Ovary (tissue), 9 donors: ENCODE measurements around the gene KLHL41. TPM values are rescaled to one million over a fixed set of nuclear protein-coding genes. Genes with fewer than 3 reads are reported as not detected.

Source experiments
- DNase-seq, 5 donors: peaks; one replicate each; pipeline ENCODE4 v3.0.0-alpha.2; 2019 to 2020
- H3K27ac ChIP-seq, 2 donors: fragments of 200-600 bp; one replicate each; pipeline versions ENCODE4 v1.5.1 to v1.8.0; 2019 to 2022
- H3K27me3 ChIP-seq: fragments of 200-600 bp; one replicate; pipeline ENCODE4 v1.8.0; 2022
- H3K36me3 ChIP-seq: fragments of 200-600 bp; sonication (generic); one replicate; pipeline ENCODE4 v1.5.1; 2019
- H3K4me1 ChIP-seq: one replicate; pipeline ENCODE4 v1.8.1; 2013; ENCODE audit warnings: mild to moderate bottlenecking, moderate library complexity; ENCODE audit not compliant: insufficient read depth
- H3K4me3 ChIP-seq: fragments of 200-600 bp; sonication (generic); one replicate; pipeline ENCODE4 v1.5.1; 2017
- H3K9me3 ChIP-seq, 2 donors: fragments of 200-600 bp in 1 of 2; sonication (generic) in 1 of 2; one replicate each; pipeline versions ENCODE4 v1.5.1 to v1.8.1; 2013 to 2019; ENCODE audit warnings: mild to moderate bottlenecking in 1 of 2, moderate library complexity in 1 of 2
- EP300 ChIP-seq: sonication (generic); formaldehyde crosslinking; IDR thresholded peaks from one replicate; pipeline ENCODE4 v1.6.1; 2017; ENCODE audit warnings: antibody characterized with exemption
- POLR2A ChIP-seq: fragments of 450-650 bp; IDR thresholded peaks from one replicate; pipeline ENCODE4 v1.6.1; 2017; ENCODE audit warnings: antibody characterized with exemption, mild to moderate bottlenecking, moderate library complexity
- WGBS, 3 donors: extraction: QIAGEN DNeasy Blood & Tissue Kit in 1 of 3; methylation state at CpG; one replicate each; pipeline versions ENCODE4 v1.1.5 to v1.1.7; 2013 to 2017; 5-methylcytosine and 5-hydroxymethylcytosine counted together
- intact Hi-C, 4 donors: fragments of 100-400 bp; cut with DNase I; formaldehyde crosslinking; loops; one replicate each; pipeline versions ENCODE4 v1.11.0 to v1.15.1; 2022 to 2023
- polyA plus RNA-seq, 2 donors: library from polyadenylated mRNA; stranded (reverse); fragments of 200-250 nt in 1 of 2; fragments of 350-450 nt in 1 of 2; fragmentation: Illumina TruSeq in 1 of 2; extraction: RNeasy Lipid Tissue Mini Kit (QIAGEN cat#74804) in 1 of 2; gene quantifications; one replicate each; pipeline ENCODE4 v1.2.3, GENCODE V29; 2013 to 2014
- total RNA-seq, 7 donors: library from RNA; depleted of rRNA in 2 of 7; stranded (reverse); fragments of >200 nt in 2 of 7; fragmentation: NEBNext Ultra II Directional in 3 of 7; extraction: Animal tissue kit (Norgen Biotek cat#: 25700) in 3 of 7; gene quantifications; one replicate each; pipeline versions ENCODE4 v1.1.0 to v1.2.4, GENCODE V29; 2016 to 2023
- TF ChIP-seq, protein P1 (sequence below), 3 donors: fragments of 450-650 bp in 2 of 3; fragments of 200-600 bp in 1 of 3; IDR thresholded peaks; one replicate each; pipeline versions ENCODE4 v1.5.1 to v1.8.0; 2016 to 2022; ENCODE audit warnings: antibody characterized with exemption in 3 of 3, mild to moderate bottlenecking in 1 of 3
- donor health status: DM: no; HTN: no; CAD: no; lungs with moderate emphysema.
- donor health status: DM: no; HTN: no; CAD: no.
- donor health status: Bipolar disorder and iron deficiency.
- donor health status: DM: yes; HTN: yes; CAD: no.
- donor health status: DM: no; HTN: no; CAD: no.
- donor health status: DM: yes; HTN: yes; CAD: no.

Gene KLHL41
- total and polyA plus RNA-seq, 9 donors, result 0.67 to 1.4 (median 1.2) TPM

DNA sequence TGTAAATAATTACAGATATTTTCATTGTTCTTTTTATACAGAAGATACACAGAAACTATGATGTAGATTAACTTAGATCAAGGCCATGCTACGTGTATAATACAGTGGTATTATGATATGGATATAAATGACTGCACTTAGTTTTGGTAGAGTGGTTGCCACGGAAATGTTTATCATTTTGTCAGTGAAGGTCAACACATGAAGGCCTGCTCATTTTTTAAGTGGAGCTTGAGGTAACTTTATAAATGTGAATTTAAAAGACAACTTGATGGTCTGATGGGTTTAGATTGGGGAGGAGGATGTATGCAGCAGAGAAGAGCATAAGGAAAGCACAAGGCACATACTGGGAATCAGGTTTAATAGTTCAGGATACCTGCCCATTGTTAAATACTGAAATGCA, 44.6 kb upstream of the KLHL41 start:
- Histone ChIP-seq H3K4me1 (peaks cover 2% of the 10 kb centered on the region), H3K4me3 (no peak overlapping the region), H3K9me3 (no peaks in the 10 kb centered on the region), H3K27ac (no peak overlapping the region), H3K27me3 (no peaks in the 10 kb centered on the region), H3K36me3 (no peaks in the 10 kb centered on the region)
- TF ChIP-seq, protein P1, sequence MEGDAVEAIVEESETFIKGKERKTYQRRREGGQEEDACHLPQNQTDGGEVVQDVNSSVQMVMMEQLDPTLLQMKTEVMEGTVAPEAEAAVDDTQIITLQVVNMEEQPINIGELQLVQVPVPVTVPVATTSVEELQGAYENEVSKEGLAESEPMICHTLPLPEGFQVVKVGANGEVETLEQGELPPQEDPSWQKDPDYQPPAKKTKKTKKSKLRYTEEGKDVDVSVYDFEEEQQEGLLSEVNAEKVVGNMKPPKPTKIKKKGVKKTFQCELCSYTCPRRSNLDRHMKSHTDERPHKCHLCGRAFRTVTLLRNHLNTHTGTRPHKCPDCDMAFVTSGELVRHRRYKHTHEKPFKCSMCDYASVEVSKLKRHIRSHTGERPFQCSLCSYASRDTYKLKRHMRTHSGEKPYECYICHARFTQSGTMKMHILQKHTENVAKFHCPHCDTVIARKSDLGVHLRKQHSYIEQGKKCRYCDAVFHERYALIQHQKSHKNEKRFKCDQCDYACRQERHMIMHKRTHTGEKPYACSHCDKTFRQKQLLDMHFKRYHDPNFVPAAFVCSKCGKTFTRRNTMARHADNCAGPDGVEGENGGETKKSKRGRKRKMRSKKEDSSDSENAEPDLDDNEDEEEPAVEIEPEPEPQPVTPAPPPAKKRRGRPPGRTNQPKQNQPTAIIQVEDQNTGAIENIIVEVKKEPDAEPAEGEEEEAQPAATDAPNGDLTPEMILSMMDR (IDR thresholded peaks at IDR 0.05), result no peak
- TF ChIP-seq POLR2A (no peak), EP300 (no peak)
- no peak for DNase-seq
- 51 to 64% (median 60%) methylated on average over 2 of the region's 2 CpGs for WGBS, 3 donors
- intact Hi-C loops, result no loop called here

DNA sequence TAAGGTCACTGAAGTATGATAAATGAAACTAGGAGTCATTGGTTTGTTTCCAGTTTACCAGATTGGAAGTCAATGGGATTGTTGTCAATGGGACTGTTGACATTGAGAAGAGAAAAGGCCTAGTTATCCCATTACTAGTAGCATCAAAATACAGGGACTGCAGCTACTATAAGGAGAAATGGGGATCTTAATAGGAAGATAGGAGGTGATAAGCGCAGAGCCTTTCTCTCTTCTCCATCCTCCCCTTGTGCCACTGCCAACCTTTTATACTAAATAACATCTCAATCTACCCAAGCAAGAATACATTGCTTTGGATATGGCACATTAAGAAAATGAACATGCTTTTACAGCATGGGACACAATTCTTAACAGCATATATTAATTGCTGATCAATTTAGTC, 40.7 kb upstream of the KLHL41 start:
- WGBS, 3 donors, result 97 to 100% (median 98%) methylated on average over 1 of the region's 1 CpG
- Histone ChIP-seq H3K4me1 (no peaks in the 10 kb centered on the region), H3K27ac (no peak overlapping the region), H3K27me3 (no peaks in the 10 kb centered on the region), H3K4me3 (no peak overlapping the region), H3K9me3 (no peaks in the 10 kb centered on the region), H3K36me3 (no peaks in the 10 kb centered on the region)
- TF ChIP-seq POLR2A (no peak), EP300 (no peak)
- TF ChIP-seq, protein P1 (IDR thresholded peaks at IDR 0.05), result no peak
- no peak for DNase-seq
- intact Hi-C loops, result no loop called here

DNA sequence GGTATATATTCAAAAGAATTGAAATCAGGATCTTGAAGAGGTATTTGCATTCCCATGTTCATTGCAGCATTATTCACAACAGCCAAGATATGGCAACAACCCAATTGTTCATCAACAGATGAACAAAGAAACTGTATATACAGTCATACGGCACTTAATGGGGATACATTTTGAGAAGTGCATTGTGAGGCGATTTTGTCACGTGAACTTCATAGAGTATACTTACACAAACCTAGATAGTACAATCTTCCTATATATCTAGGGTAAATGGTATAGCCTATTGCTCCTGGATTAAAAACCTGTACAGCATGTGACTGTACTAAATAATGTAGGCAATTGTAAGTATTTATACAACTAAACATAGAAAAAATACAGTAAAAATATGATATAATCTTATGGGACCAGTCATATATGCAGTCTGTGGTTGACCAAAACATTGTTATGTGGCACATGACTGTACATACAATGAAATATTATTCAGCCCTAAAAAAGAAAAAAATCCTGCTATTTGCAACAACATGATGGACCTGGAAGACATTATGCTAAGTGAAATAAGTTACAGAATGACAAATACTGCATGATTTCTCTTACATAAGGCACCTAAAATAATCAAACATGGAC, 39.4 kb upstream of the KLHL41 start:
- WGBS, 3 donors, result 81 to 86% (median 83%) methylated on average over 3 of the region's 3 CpGs
- Histone ChIP-seq H3K9me3 (no peaks in the 10 kb centered on the region), H3K4me1 (no peaks in the 10 kb centered on the region), H3K27me3 (no peaks in the 10 kb centered on the region), H3K4me3 (no peak overlapping the region), H3K27ac (no peak overlapping the region), H3K36me3 (no peaks in the 10 kb centered on the region)
- DNase-seq, result no peak
- intact Hi-C loops, result no loop called here
- TF ChIP-seq POLR2A (no peak), EP300 (no peak)
- TF ChIP-seq, protein P1 (IDR thresholded peaks at IDR 0.05), result no peak

DNA sequence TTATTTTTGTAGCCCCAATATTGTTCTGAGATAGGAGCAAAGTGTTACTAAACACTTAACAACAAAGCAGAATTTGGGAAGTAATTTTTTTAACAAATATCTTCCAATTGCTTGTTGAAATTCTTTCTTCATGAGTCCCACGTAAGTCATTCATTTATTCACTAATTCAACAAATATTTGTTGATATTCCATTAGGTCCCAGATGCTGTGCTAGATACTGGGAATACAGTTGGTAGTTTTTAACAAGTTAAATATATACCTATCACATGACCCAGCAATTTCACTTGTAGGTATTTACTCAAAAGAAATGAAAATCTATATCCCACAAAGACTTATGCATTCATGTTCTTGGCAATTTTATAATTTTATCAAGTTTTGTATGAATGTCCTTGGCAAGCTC, 37.3 kb upstream of the KLHL41 start:
- Histone ChIP-seq H3K4me3 (no peak overlapping the region), H3K27me3 (no peaks in the 10 kb centered on the region), H3K36me3 (no peaks in the 10 kb centered on the region), H3K9me3 (no peaks in the 10 kb centered on the region), H3K27ac (no peak overlapping the region), H3K4me1 (no peaks in the 10 kb centered on the region)
- intact Hi-C loops, result no loop called here
- TF ChIP-seq EP300 (no peak), POLR2A (no peak)
- TF ChIP-seq, protein P1 (IDR thresholded peaks at IDR 0.05), result no peak
- WGBS, 3 donors, result 42 to 64% (median 47%) methylated on average over 1 of the region's 1 CpG
- no peak for DNase-seq
